K562 (cell line): ENCODE measurements around the gene ADGRG1. TPM values are rescaled to one million over a fixed set of nuclear protein-coding genes. Genes with fewer than 3 reads are reported as not detected.

Source experiments
- ATAC-seq: fragments of 200-7000 bp; cut with Tn5 transposase; 3 replicates; pipeline ENCODE4 v1.9.1; 2020; ENCODE audit warnings: moderate library complexity
- BruUV-seq: library from RNA; stranded (reverse); fragments of 400-500 nt; replicated peaks from 2 replicates; lab custom pipeline; 2021; lab: Mats Ljungman, UMichigan
- CTCF ChIA-PET: fragments of 300-600 bp; formaldehyde crosslinking; extraction: SDS; loops from one replicate; lab custom pipeline; 2021; ENCODE audit warnings: low intra/inter-chr PET ratio; lab: Yijun Ruan, JAX
- POLR2A ChIA-PET: fragments of 300-600, 350-650 bp; sonication (Branson Sonifier 250); formaldehyde crosslinking; extraction: SDS; loops from one replicate; lab custom pipeline; 2021; ENCODE audit warnings: antibody characterized with exemption, inconsistent platforms; lab: Yijun Ruan, JAX
- DNase-seq, 4 experiments: peaks; one replicate each; pipeline versions ENCODE4 v3.0.0 to v3.0.0-alpha.2; 2011 to 2018; ENCODE audit warnings: low spot score in 3 of 4, mixed read lengths in 3 of 4; ENCODE audit errors: extremely low read depth in 1 of 4
- FAIRE-seq: peaks from 2 replicates; lab custom pipeline; 2011; peaks lifted over from hg19 to GRCh38; lab: Jason Lieb, UNC
- H2AFZ ChIP-seq: 2 replicates; pipeline ENCODE4 v1.6.0; 2011; ENCODE audit warnings: low read depth, low read length, control low read depth, inconsistent platforms
- H3K27ac ChIP-seq: fragments of 200-600 bp; 3 replicates; pipeline ENCODE4 v1.8.0; 2011; ENCODE audit warnings: low read depth, mild to moderate bottlenecking, control low read depth, inconsistent platforms, low read length, moderate library complexity, mixed read lengths; ENCODE audit errors: extremely low read depth
- H3K27me3 ChIP-seq, 2 experiments: fragments of 300-600 bp in 1 of 2; 2 replicates in 1 of 2; 3 replicates in 1 of 2; pipeline versions ENCODE4 v1.6.0 to v1.8.0; 2011; ENCODE audit warnings: inconsistent platforms in 2 of 2, low read length in 2 of 2, mild to moderate bottlenecking in 1 of 2, mixed read lengths in 1 of 2, moderate library complexity in 1 of 2; ENCODE audit not compliant: control insufficient read depth in 2 of 2, insufficient read depth in 2 of 2
- H3K36me3 ChIP-seq: fragments of 300-600 bp; 3 replicates; pipeline ENCODE4 v1.8.0; 2011; ENCODE audit warnings: mild to moderate bottlenecking, low read length, inconsistent platforms; ENCODE audit not compliant: control insufficient read depth, insufficient read depth
- H3K4me1 ChIP-seq, 2 experiments: fragments of 200-600 bp in 1 of 2; replicated peaks in 1 of 2; 2 replicates in 1 of 2; 3 replicates in 1 of 2; pipeline versions ENCODE4 v1.5.1 to v1.8.0; 2011; ENCODE audit warnings: inconsistent platforms in 2 of 2, low read length in 2 of 2, mild to moderate bottlenecking in 1 of 2, mixed read lengths in 1 of 2, moderate library complexity in 1 of 2; ENCODE audit not compliant: control insufficient read depth in 2 of 2, insufficient read depth in 2 of 2
- H3K4me2 ChIP-seq: 2 replicates; pipeline ENCODE4 v1.6.1; 2011; ENCODE audit warnings: low read length, control low read depth, inconsistent platforms, mixed read lengths; ENCODE audit not compliant: insufficient read depth
- H3K4me3 ChIP-seq: fragments of 200-600 bp; sonication (generic), shearing (Covaris generic); 2 replicates; pipeline ENCODE4 v1.5.1; 2016; ENCODE audit warnings: control low read depth, inconsistent platforms
- H3K79me2 ChIP-seq: fragments of 200-600 bp; 3 replicates; pipeline ENCODE4 v1.8.0; 2011; ENCODE audit warnings: low read length, inconsistent platforms; ENCODE audit not compliant: control insufficient read depth, insufficient read depth
- H3K9ac ChIP-seq, 2 experiments: 2 replicates each; pipeline versions ENCODE4 v1.6.0 to v1.6.1; 2011; ENCODE audit warnings: low read depth in 2 of 2, low read length in 2 of 2, control low read depth in 1 of 2, inconsistent platforms in 1 of 2, mild to moderate bottlenecking in 1 of 2, mixed read lengths in 1 of 2; ENCODE audit not compliant: insufficient read depth in 1 of 2
- H3K9me1 ChIP-seq: one replicate; pipeline ENCODE4 v1.6.0; 2011; ENCODE audit warnings: inconsistent platforms, mild to moderate bottlenecking, low read length, moderate library complexity; ENCODE audit not compliant: control insufficient read depth, insufficient read depth
- H3K9me3 ChIP-seq: replicated peaks from 2 replicates; pipeline ENCODE4 v1.5.1; 2011; ENCODE audit warnings: low read depth, low read length, inconsistent platforms; ENCODE audit not compliant: control insufficient read depth, insufficient read depth
- H4K20me1 ChIP-seq: replicated peaks from 2 replicates; pipeline ENCODE4 v1.6.1; 2011; ENCODE audit warnings: low read length, inconsistent platforms, mixed read lengths; ENCODE audit not compliant: control insufficient read depth, insufficient read depth
- ATF1 ChIP-seq, 2 experiments: fragments of 450-650 bp in 1 of 2; IDR thresholded peaks; 2 replicates each; pipeline ENCODE4 v1.6.1; 2016; ENCODE audit warnings: missing compliant biosample characterization in 1 of 2, missing genetic modification characterization in 1 of 2
- CREB3 ChIP-seq: fragments of 450-650 bp; conservative IDR thresholded peaks from 2 replicates; pipeline ENCODE4 v1.6.1; 2016; ENCODE audit warnings: missing genetic modification characterization, low read depth, mild to moderate bottlenecking, missing compliant biosample characterization, moderate library complexity
- HNRNPH1 ChIP-seq: fragments of 200-400 bp; formaldehyde crosslinking; optimal IDR thresholded peaks from 2 replicates; pipeline ENCODE3; 2017; ENCODE audit warnings: low read depth, mild to moderate bottlenecking, low read length, moderate library complexity
- WGBS: fragments of 100-300 bp; shearing (Covaris generic); methylation state at CpG from one replicate; pipeline ENCODE4 v1.1.6; 2016; ENCODE audit warnings: low coverage, mixed read lengths; ENCODE audit not compliant: insufficient coverage; ENCODE audit errors: missing lambda C conversion rate; 5-methylcytosine and 5-hydroxymethylcytosine counted together
- in situ Hi-C: fragments of 300-500 bp; cut with MboI; formaldehyde crosslinking; loops from 4 replicates; pipeline ENCODE4 v1.15.0; 2018; ENCODE audit warnings: inconsistent platforms, mixed read lengths
- intact Hi-C: fragments of 100-400 bp; cut with micrococcal nuclease; formaldehyde crosslinking; loops from 2 replicates; pipeline ENCODE4 v1.14.2; 2022
- polyA plus RNA-seq, 8 experiments: library from polyadenylated mRNA; depleted of rRNA in 4 of 8; stranded (reverse) in 5 of 8; unstranded in 3 of 8; fragments of >200 nt; fragmentation: Nextera tagmentation in 2 of 8; fragmentation: Illumina TruSeq in 1 of 8; extraction: Ambion mirVana in 2 of 8; extraction: Trizol in 1 of 8; gene quantifications; 2 replicates each; pipeline versions ENCODE4 v1.2.1 to v1.2.3, GENCODE V29; 2011 to 2014; ENCODE audit warnings: inconsistent platforms in 1 of 8, missing spikeins in 1 of 8
- total RNA-seq, 7 experiments: library from RNA; depleted of rRNA in 6 of 7; stranded (reverse); fragments of >200 nt in 6 of 7; fragmentation: Illumina TruSeq in 2 of 7; extraction: Trizol in 2 of 7; gene quantifications; 2 replicates each; pipeline versions ENCODE4 v1.2.1 to v1.2.3, GENCODE V29; 2011 to 2021; ENCODE audit warnings: low replicate concordance in 1 of 7

The ADGRG1 gene
- total and polyA plus RNA-seq, 9 of the 15 experiments (the other 6 are each of a cell fraction or from before 2014, with no cell fraction given): 0.04 to 0.31 (median 0.16) TPM; not detected in 6

- in situ Hi-C loops: no loop called here
- CTCF ChIA-PET: no interaction called here
- POLR2A ChIA-PET: interaction anchor here (0.6 to 0.9 kb wide), 4 partner anchors 13 to 110 kb away, joined by 3 to 4 read pairs (median 3); no protein-coding TSS in a partner anchor
- BruUV-seq: no TSS peak
- Histone ChIP-seq H3K36me3 (no peaks in the 10 kb centered on the region), H3K79me2 (no peaks in the 10 kb centered on the region), H3K4me2 (no peak overlapping the region), H3K4me3 (no peak overlapping the region), H3K27me3 (peaks cover 2 to 30% of the 10 kb centered on the region in 2 experiments; a peak in 4 of 5 replicates), H3K27ac (no peak overlapping the region), H3K9me3 (peaks cover 3% of the 10 kb centered on the region), H3K9me1 (no peaks in the 10 kb centered on the region), H3K4me1 (peaks cover 0 to 5% of the 10 kb centered on the region in 2 experiments; a peak in 1 of 5 replicates), H2AFZ (no peak overlapping the region), H3K9ac (no peak overlapping the region), H4K20me1 (peaks cover 7% of the 10 kb centered on the region)
- no peak for FAIRE-seq
- TF ChIP-seq CREB3 (tag) (no peak), ATF1 (CRISPR knock-in tag; IDR thresholded peaks at IDR 0.05) (no peak), ATF1 (tag; IDR thresholded peaks at IDR 0.05) (no peak), HNRNPH1 (no peak)
- intact Hi-C loops: loop anchor here (10.0 kb wide), 1 partner anchor 351 kb away; no protein-coding TSS in a partner anchor
- ATAC-seq: no peak
- no peak for DNase-seq
- WGBS: 10% methylated on average over 4 of the region's 9 CpGs
Measured at GRCh38 chr16:57643910-57644309, 15.5 kb downstream of the ADGRG1 start.
